ENCODE data around the gene WAS.

GRCh38 chrX:48714573-48714972 lies 31.0 kb downstream of the WAS start:
- no peak for TF ChIP-seq POLR2A (IDR thresholded peaks at IDR 0.05)
- TF ChIP-seq CTCF (IDR thresholded peaks at IDR 0.05), result no peak

Measured in body of pancreas (tissue), 4 donors.